RWPE1 (cell line): Measurements from ENCODE around the gene RADIL.

Experiments used
- CTCF ChIA-PET: fragments of 350-600 bp; sonication (Branson Sonifier 250); formaldehyde crosslinking; extraction: SDS; loops from one replicate; lab custom pipeline; 2021; lab: Yijun Ruan, JAX
- POLR2A ChIA-PET: fragments of 400-600 bp; formaldehyde crosslinking; extraction: SDS; loops from one replicate; lab custom pipeline; 2020; ENCODE audit warnings: antibody characterized with exemption; ENCODE audit not compliant: low non-redundant PET; lab: Yijun Ruan, JAX
- DNase-seq: peaks from one replicate; pipeline ENCODE4 v3.0.0; 2012; ENCODE audit warnings: low spot score
- H3K27ac ChIP-seq: fragments of 450-650 bp; 2 replicates; pipeline ENCODE4 v1.5.1; 2017
- CTCF ChIP-seq: fragments of 450-650 bp; conservative IDR thresholded peaks from 2 replicates; pipeline ENCODE4 v1.5.1; 2017; ENCODE audit warnings: low read depth, mild to moderate bottlenecking

The RADIL gene

GRCh38 chr7:4845740-4846142, 37.8 kb downstream of the RADIL start:
- no peak for TF ChIP-seq CTCF
- POLR2A ChIA-PET: no interaction called here
- DNase-seq: no peak

DNA sequence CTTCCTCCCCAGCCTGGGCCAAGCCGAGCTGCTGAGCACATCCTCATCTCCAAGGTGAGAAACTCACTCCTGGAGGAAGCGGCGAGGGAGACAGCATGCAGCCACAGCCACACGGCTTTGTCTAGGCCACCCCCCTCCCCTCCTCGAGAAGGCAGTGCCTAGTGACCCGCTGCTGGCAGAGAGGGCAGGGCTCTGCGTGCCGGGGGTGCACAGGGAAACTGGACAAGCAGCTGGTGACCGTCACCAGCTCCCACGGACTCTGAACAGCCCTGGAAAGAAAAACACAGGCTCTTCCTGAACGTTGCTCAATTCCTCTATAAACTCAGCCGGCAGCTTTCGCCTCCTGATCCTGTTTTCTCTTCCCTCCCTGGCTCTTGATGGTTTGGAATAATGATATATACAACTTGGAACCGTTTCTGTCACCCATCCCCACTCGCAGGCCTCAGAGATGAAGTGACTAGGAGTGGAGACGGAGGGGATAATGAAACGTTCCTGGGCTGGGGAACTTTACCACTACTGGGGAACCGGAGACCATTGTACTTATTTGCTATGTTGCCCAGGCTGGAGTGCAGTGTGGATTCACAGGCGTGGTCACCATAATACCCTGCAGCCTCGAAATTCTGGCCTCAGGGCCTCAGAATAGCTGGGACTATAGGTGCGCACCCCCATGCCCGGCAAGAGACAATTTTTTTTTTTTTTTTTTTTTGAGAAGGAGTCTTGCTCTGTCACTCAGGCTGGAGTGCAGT, 41.0 kb downstream of the RADIL start:
- ChIA-PET CTCF (no interaction called here), POLR2A (no interaction called here)
- no peak for TF ChIP-seq CTCF
- DNase-seq: no peak
- H3K27ac ChIP-seq: no peak overlapping the region

More at GRCh38 chr7:4845740-4846142, 37.8 kb downstream of the RADIL start:
- CTCF ChIA-PET: interaction anchor here (0.7 kb wide), 1 partner anchor 29 kb away, joined by 4 read pairs; no protein-coding TSS in a partner anchor
- H3K27ac ChIP-seq: no peak overlapping the region

GRCh38 chr7:4841836-4842235, 41.7 kb downstream of the RADIL start:
- no peak for TF ChIP-seq CTCF
- no peak overlapping the region for H3K27ac ChIP-seq
- CTCF ChIA-PET: no interaction called here
- POLR2A ChIA-PET: no interaction called here
- no peak for DNase-seq

DNA sequence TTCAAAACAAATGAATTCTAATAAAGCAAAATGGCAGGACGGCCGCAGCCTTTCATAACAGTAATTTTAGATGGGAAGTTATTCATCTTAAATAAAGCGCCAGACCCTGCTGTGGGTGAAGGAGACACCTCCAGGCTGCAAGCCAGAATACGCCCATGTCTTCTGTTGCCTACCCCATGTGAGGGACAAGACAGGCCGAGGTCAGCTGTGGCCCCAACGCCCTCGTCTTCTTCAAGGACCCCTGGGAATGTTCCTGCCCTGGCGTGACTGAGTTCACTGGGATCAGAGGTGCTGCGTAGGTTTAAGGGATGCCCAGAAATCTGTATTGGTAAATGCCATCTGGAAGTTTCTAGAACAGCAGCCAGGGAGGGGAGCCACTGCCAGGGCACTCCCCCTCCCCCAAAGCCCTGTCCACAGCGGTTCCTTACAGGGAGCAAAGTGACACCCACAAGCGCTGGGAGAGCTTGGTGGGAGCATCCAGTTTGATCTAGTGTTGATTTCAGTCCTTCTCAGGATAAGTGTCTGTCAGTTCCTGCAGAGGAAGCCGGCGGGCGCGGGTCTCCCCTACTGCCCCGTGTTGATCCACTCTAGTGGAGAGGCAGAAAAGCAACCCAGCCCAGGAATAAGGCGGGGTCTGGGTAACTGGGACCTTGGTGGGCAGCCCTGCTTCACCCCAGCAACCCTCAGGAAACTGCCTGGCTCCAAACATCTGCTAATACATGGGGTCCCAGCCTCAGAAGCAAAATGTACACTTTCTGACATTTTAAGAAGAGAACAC, 42.3 kb downstream of the RADIL start:
- ChIA-PET POLR2A (no interaction called here), CTCF (no interaction called here)
- no peak for DNase-seq
- no peak for TF ChIP-seq CTCF
- H3K27ac ChIP-seq: no peak overlapping the region

DNA sequence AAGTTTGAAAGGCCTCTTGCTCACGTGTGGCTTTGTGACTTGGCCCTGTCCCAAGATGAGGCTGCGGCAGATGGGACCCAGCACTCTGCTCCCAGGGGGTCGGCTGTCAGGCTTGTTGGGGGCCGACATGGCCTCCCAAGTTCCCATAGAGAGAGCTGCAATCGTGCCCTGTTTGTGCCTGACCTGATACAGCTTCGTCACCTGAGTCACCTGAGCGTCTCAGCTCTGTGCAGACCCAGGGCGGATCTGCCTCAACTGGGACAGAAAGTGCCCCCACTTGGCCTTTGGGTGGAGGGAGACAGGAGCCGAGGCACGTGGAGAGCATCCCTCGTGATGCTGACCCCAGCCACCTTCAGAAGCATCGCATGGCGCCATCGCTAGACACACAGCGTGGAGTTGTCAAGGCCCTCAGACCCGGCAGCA, 43.4 kb downstream of the RADIL start:
- ChIA-PET POLR2A (no interaction called here), CTCF (interaction anchor here (0.7 kb wide), 1 partner anchor 1680 kb away, joined by 3 read pairs; no protein-coding TSS in a partner anchor)
- TF ChIP-seq CTCF: no peak
- no peak overlapping the region for H3K27ac ChIP-seq
- no peak for DNase-seq

DNA sequence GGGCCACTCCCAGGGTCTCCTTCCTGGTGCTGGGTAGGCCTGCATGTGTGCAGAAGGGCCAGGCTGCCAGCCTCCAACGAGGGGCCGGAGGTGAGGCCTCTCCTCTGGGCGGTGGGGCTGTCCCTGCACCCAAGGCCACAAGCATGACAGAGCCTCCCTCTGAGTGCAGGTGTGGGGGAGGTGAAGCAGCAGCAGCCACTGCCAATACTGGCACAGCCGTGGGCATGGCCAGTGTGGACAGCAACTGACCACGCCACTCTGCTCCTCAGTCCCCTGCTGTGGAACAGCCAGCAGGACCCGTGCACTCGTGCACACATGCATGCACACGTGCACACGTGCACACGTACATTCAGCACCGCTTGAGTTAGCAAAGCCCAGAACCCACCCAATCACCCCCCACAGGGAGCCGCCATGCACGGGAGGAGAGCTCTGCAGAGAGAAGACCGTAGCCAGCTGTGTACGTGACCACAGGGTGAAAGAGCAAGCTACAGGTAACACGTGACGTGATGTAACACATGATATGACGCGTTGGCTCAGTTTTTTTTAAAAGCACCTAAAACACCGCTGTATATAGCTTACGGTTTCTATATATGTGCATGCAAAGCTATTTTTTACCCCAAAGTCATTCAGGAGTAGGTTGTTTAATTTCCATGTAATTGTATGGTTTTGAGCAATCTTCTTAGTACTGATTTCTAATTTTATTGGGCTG, 44.7 kb downstream of the RADIL start:
- no peak for DNase-seq
- no peak overlapping the region for H3K27ac ChIP-seq
- no peak for TF ChIP-seq CTCF
- CTCF ChIA-PET: no interaction called here
- POLR2A ChIA-PET: no interaction called here
